GM18868 (cell line): Measurements from ENCODE around the gene XIST.
"Not testable (repeated sequence)": the region's sequence is repeated elsewhere in the genome, so short reads cannot be mapped to it uniquely, and the experiment has no call there.

Source experiments
- ATAC-seq: cut with Tn5 transposase; IDR thresholded peaks from one replicate; pipeline ENCODE4 v1.9.1; 2021; ENCODE audit warnings: mild to moderate bottlenecking, moderate library complexity; ENCODE audit not compliant: unreplicated experiment

The XIST gene

DNA sequence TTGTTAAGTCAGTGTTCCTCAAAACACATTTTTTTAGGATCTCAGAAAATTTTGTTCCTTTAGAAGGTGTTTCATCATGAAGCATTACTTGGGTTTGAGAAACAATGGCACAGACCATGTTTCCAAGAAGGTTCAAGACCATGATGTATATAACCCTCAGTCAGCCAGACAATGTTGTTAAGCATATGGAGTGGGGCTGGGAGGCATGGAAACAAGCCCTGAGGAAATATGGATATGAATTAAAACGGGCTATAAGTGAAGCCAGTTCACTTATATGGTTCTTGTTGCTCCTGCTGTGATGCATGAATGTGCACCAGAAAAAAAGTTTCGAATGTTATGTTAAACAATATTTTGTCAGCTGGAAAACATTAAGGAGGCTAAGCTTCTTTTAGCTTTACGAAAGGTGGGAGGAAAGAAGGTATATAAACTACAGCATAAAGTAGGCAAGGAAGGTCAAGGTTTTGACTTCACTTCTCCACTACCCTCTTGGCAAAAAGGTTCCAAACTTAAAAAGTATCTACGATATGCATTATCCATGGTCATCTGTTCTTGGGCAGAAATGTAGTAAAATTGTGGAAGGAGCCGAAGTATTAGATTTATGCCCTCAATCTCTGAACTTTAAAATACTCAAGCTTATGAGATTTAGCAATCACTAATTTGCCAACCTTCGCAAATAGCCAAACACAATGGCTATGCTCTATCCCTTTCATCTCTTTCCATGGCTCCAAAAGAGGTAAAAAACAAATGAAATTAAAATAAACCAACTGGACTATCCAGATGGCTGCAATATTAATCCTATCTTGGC lies 12.2 kb downstream of the XIST start:
- ATAC-seq, result no peak

DNA sequence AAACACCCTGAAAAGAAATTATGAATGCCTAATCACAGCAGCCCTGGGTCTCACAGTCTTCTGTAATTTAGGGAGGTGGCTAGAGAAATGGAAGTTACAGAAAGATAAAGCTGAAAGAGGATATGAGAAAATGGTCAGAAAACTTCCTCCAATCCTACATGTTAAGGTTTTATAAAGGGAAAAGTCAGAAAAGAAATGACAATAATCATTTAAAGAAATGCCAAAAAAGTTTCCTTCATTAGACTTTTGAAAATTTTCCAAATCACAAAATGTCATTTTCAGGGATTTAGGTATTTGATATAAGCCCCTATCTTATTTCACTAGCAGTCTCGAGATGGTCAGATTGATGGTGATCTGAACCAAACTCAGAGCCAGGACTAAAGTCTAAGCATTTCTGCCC lies 13.4 kb downstream of the XIST start:
- no peak for ATAC-seq

DNA sequence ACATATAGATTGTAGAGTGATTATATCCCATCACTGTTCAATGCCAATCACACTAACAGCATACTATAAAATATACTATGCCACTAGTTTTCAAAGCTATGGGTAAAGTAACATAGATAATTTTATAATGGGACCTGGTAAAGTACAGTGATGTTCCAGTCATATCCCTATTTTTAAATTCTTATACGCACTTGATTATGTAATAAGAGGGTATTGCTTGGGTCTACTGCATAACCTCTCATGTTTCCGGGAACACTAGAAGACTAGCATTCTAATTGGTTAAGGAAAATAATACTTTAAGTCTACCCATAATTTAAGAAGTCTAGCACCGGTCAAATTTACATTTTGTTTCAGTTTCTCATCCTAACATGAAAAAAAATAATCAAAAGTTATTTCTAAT lies 14.4 kb downstream of the XIST start:
- ATAC-seq, result no peak

DNA sequence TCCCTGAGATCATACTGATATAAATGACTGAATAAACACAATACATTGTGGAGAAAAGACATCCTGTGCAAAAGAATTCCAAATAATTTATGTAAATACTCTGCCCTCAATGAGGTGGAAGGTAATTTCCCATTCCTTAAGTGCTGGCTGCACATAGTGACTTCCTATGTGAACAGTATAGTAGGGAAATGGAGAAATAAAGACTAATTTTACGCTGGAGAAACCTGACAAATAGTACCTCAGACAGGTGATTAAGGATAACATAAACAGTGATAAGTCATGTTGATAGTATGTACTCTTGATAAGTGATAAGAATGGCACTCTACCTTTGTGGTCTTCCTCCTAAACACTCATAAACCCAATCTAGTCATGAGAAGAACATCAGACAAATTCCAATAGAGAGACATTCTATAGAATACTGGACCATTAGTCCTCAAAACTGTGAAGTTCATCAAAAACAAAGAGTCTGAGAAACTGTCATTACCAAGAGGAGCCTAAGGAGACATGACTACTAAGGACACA lies 15.5 kb downstream of the XIST start:
- no peak for ATAC-seq

GRCh38 chrX:73834219-73834618 lies 18.3 kb downstream of the XIST start:
- ATAC-seq, result no peak

DNA sequence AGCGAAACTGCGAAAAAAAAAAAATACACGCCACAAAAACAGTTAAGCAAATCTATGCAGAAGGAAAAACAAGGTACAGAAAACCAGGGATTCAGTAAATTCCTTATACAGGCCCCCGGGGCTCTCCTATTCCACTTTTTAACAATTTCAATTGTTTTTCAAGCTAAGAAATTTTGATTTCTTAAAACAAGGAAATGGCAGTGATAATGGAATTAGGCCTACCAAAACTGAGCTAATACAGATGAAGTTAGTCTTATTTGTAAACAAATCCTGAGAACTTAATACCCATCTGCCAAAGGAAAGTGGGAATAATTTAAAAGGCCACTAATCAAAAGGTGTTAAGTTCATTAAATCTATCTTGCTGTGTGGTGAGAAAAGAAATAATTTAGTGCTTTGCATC lies 20.2 kb downstream of the XIST start:
- no peak for ATAC-seq

DNA sequence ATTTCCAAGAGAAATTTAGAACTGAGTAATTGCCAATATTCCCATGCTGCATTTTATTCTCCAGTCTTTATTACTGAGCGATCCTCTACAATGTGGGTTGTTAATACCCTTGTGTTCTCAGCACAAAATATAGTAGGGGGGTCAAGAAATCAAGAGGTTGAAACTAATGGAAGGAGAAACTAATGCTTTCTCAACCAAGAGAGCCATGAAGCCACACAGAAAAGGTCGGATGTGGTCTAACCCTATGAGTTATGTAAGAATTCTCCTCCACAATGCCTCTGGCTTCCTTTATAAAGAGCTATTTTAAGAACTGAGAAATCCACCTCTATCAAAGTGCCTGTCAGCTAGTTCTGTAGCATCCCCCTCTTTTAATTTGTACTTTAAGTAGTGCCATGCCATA lies 21.0 kb downstream of the XIST start:
- ATAC-seq, result no peak

GRCh38 chrX:73830489-73831414 lies 21.8 kb downstream of the XIST start:
- ATAC-seq, result no peak

DNA sequence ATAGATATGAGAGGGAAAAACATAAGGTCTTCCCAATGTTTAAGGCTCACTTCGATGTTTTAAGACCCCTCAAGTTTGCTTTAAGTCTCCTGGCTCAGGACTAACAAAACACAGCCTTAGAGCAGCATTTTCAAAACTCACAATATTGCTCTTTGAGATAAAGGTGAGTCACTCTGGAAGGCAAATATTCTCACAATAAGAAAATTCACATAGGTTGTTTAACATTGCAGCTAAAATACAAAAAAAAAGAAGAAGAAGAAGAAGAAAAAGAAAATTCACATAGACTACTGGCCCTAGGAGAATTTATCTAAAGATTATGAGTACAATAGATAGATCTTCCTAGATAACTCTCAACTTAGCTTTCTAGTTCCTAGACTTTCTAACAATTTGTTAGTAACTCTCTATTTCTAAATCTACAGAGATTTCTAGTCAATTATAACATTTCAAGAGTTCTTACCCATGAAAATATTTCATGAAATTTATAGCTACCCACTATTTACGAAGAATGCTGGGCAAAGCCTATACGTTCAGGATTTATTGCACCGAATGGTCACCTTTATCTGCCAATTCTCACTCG lies 22.5 kb downstream of the XIST start:
- ATAC-seq, result no peak

DNA sequence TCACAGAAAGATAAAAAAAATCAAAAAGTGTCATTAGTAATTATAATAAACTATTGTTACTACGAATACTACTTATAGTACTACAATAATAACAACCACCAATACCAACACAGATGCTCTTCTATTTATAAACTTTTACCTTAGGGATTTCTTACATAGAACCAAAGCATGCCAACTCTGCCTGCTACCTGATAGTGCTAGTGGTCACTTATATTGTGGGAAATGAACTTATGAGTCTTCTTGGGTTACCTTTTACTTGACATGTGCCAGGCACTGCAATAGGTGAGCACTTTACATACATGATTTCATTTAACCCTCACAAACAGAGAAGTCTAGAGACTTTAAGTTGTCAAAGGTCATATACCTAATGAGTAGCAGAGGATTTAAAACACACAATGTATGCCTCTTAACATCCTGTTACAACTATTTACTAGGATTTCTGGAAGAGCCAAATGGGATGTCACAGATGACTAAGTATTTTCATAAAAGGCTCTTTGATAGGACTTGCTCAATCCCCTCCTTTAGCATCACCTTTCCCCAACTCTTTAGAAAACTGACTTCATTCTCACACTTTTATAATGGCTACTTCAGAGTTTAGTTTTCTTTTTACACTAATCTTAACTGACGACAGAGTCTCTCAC lies 24.3 kb downstream of the XIST start:
- ATAC-seq, result no peak

- no peak for ATAC-seq
These were observed 25.1 kb downstream of the XIST start for GRCh38 chrX:73827406-73827805.

DNA sequence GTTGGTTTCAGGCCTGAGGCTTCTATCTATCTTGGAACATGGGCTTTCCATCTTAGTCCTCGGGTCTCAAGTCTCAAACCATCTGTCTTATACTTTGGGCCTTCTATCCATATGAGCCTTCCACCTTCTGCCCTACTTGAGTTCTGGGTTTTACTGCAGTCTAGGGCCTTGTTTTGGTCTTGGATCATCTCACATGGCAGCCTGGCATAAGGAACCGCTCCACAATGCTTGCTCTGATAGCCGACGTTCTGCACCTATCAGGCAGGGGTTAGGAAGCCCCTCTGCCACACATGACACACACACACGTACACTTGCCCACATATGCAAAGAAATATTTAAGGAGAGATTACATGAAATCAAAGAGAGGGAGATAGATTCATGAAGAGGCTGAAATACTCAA lies 25.5 kb downstream of the XIST start:
- no peak for ATAC-seq

- no peak for ATAC-seq
These were observed 26.9 kb downstream of the XIST start for GRCh38 chrX:73825569-73825968.

GRCh38 chrX:73823473-73824004 lies 29.0 kb downstream of the XIST start:
- no peak for ATAC-seq

GRCh38 chrX:73822775-73823174 lies 29.7 kb downstream of the XIST start:
- ATAC-seq, result no peak

GRCh38 chrX:73821921-73822559 lies 30.5 kb downstream of the XIST start:
- ATAC-seq, result no peak

DNA sequence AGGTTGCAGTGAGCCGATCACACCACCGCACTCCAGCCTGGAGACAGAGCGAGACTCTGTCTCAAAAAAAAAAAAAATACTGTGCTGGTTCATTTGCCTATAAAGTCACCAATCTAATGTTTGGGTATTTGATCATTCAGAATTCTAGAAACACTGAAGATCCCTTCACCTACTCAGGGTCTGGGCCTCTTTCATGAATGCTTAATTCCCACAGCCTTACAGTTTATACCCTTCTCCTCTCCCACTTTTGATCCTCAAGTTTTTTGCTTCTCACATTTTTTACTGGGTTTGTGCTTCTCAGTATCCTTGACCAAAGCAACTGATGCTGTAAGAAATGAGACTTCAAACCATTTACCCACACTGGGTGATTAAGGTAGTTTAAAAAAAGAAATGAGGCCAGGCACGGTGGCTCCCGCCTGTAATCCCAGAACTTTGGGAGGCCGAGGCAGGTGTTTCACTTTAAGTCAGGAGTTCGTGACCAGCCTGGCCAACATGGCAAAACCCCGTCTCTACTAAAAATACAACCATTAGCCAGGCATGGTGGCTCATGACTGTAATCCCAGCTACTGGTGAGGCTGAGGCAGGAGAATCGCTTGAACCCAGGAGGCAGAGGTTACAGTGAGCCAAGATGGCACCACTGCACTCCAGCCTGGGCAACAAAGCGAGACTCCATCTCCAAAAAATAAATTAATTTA lies 32.5 kb downstream of the XIST start:
- ATAC-seq, result not testable (repeated sequence)

- ATAC-seq, result no peak
These were observed 34.1 kb downstream of the XIST start for GRCh38 chrX:73818200-73819116.
